CD4-positive, alpha-beta T cell (primary cell): Measurements from ENCODE around the gene VASN. TPM values are rescaled to one million over a fixed set of nuclear protein-coding genes. Genes with fewer than 3 reads are reported as not detected.

Experiments
- ATAC-seq: fragments of 200-7000 bp; cut with Tn5 transposase; one replicate; pipeline ENCODE4 v1.10.0; 2022; ENCODE audit warnings: mild to moderate bottlenecking; ENCODE audit not compliant: poor library complexity
- CTCF ChIA-PET: fragments of 350-600 bp; sonication (Branson Sonifier 250); formaldehyde crosslinking; loops from one replicate; lab custom pipeline; 2021; ENCODE audit warnings: antibody characterized with exemption, inconsistent platforms; lab: Charles Lee
- POLR2A ChIA-PET: fragments of 350-600 bp; sonication (Branson Sonifier 250); formaldehyde crosslinking; loops from one replicate; lab custom pipeline; 2021; ENCODE audit warnings: antibody characterized with exemption, inconsistent platforms; lab: Charles Lee
- DNase-seq, 14 experiments: peaks; one replicate each; pipeline ENCODE4 v3.0.0-alpha.2; 2013 to 2020; ENCODE audit warnings: mixed read lengths in 2 of 14
- H3K27ac ChIP-seq, 2 donors: one replicate each; pipeline versions ENCODE4 v1.5.1 to v1.7.0; 2013; ENCODE audit warnings: low read length in 2 of 2, low read depth in 1 of 2, mild to moderate bottlenecking in 1 of 2
- H3K27me3 ChIP-seq, 2 experiments: 1 replicate in 1 of 2; 2 replicates in 1 of 2; pipeline versions ENCODE4 v1.6.1 to v1.7.0; 2013; ENCODE audit warnings: low read length in 2 of 2, control low read depth in 1 of 2, mild to moderate bottlenecking in 1 of 2, moderate library complexity in 1 of 2; ENCODE audit not compliant: insufficient read depth in 2 of 2, control insufficient read depth in 1 of 2
- H3K36me3 ChIP-seq: one replicate; pipeline ENCODE4 v1.6.1; 2013; ENCODE audit warnings: low read length, control low read depth; ENCODE audit not compliant: insufficient read depth
- H3K4me1 ChIP-seq: one replicate; pipeline ENCODE4 v1.6.1; 2013; ENCODE audit warnings: low read length, control low read depth; ENCODE audit not compliant: insufficient read depth
- H3K4me3 ChIP-seq: one replicate; pipeline ENCODE4 v1.5.1; 2013; ENCODE audit warnings: mild to moderate bottlenecking, low read length, moderate library complexity
- H3K9me3 ChIP-seq, 2 experiments: 1 replicate in 1 of 2; 2 replicates in 1 of 2; pipeline versions ENCODE4 v1.6.1 to v1.7.0; 2013; ENCODE audit warnings: low read length in 2 of 2, mild to moderate bottlenecking in 2 of 2, control low read depth in 1 of 2, moderate library complexity in 1 of 2; ENCODE audit not compliant: control insufficient read depth in 1 of 2, insufficient read depth in 1 of 2
- H3K27ac Mint-ChIP-seq: one replicate; pipeline ENCODE4 v1.8.0; 2020; ENCODE audit warnings: mixed read lengths
- H3K27me3 Mint-ChIP-seq: one replicate; pipeline ENCODE4 v1.8.0; 2021; ENCODE audit warnings: mixed read lengths
- H3K36me3 Mint-ChIP-seq: one replicate; pipeline ENCODE4 v1.8.0; 2021; ENCODE audit warnings: low read depth, mixed read lengths
- H3K4me1 Mint-ChIP-seq: one replicate; pipeline ENCODE4 v1.8.0; 2021; ENCODE audit warnings: low read depth, mixed read lengths
- H3K4me3 Mint-ChIP-seq: one replicate; pipeline ENCODE4 v1.8.0; 2020; ENCODE audit warnings: mild to moderate bottlenecking, mixed read lengths
- H3K9me3 Mint-ChIP-seq: one replicate; pipeline ENCODE4 v1.8.0; 2020; ENCODE audit warnings: mixed read lengths
- intact Hi-C, 2 experiments: fragments of 100-400 bp; cut with DNase I in 1 of 2; cut with micrococcal nuclease in 1 of 2; formaldehyde crosslinking; loops; one replicate each; pipeline versions ENCODE4 v1.15.1 to v1.9.0; 2023 to 2025; cut with DNase I, micrococcal nuclease
- total RNA-seq, 174 experiments: library from RNA in 2 of 174; stranded (reverse) in 2 of 174; gene quantifications; one replicate each; pipeline ENCODE4 v1.2.3 and lab custom pipeline; 2021 to 2026
- TF ChIP-seq, protein P1 (sequence below): fragments of 200-600 bp; IDR thresholded peaks from one replicate; pipeline ENCODE4 v1.8.0; 2022; ENCODE audit warnings: antibody characterized with exemption, mild to moderate bottlenecking

The VASN gene
- total RNA-seq, 2 experiments from 2014 or later, result 0.70 to 0.77 TPM

DNA sequence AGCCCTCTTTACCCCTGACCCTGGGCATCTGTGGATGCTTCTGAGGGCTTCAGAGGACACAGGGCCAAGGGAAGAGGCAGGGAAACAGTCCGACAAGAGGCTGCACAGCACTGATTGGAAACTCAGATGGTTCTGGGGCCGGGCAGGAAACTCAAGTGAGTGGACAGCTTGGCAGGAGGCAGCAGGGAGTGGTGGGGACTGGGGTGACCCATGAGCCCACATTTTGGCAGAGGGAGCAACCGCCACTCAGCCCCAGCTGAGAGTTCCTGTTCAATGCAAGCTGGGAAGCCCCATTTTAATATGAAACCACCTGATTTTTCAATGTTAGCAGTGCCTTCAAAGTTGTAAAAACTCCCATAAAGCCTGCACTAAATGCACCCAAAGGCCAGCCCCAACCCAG lies 1.5 kb upstream of the VASN start:
- Histone ChIP-seq H3K9me3 (no peaks in the 10 kb centered on the region), H3K4me3 (no peak overlapping the region), H3K4me1 (peaks cover 45% of the 10 kb centered on the region), H3K27ac (no peak overlapping the region), H3K27me3 (no peaks in the 10 kb centered on the region), H3K36me3 (peaks cover 41% of the 10 kb centered on the region)
- Mint-ChIP-seq H3K36me3 (peaks cover 26% of the 10 kb centered on the region), H3K9me3 (no peaks in the 10 kb centered on the region), H3K27me3 (no peaks in the 10 kb centered on the region), H3K4me1 (peaks cover 28% of the 10 kb centered on the region), H3K4me3 (peak overlapping the region; percentile 73), H3K27ac (peak overlapping the region; percentile 69)
- no peak for DNase-seq
- CTCF ChIA-PET, result no interaction called here
- POLR2A ChIA-PET, result no interaction called here
- TF ChIP-seq, protein P1, sequence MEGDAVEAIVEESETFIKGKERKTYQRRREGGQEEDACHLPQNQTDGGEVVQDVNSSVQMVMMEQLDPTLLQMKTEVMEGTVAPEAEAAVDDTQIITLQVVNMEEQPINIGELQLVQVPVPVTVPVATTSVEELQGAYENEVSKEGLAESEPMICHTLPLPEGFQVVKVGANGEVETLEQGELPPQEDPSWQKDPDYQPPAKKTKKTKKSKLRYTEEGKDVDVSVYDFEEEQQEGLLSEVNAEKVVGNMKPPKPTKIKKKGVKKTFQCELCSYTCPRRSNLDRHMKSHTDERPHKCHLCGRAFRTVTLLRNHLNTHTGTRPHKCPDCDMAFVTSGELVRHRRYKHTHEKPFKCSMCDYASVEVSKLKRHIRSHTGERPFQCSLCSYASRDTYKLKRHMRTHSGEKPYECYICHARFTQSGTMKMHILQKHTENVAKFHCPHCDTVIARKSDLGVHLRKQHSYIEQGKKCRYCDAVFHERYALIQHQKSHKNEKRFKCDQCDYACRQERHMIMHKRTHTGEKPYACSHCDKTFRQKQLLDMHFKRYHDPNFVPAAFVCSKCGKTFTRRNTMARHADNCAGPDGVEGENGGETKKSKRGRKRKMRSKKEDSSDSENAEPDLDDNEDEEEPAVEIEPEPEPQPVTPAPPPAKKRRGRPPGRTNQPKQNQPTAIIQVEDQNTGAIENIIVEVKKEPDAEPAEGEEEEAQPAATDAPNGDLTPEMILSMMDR, result no peak
- intact Hi-C loops, result loop anchor here in 1 of 2 experiments (2.0 to 5.0 kb wide), 2 partner anchors 17 to 42 kb away; no protein-coding TSS in a partner anchor
- ATAC-seq, result no peak

DNA sequence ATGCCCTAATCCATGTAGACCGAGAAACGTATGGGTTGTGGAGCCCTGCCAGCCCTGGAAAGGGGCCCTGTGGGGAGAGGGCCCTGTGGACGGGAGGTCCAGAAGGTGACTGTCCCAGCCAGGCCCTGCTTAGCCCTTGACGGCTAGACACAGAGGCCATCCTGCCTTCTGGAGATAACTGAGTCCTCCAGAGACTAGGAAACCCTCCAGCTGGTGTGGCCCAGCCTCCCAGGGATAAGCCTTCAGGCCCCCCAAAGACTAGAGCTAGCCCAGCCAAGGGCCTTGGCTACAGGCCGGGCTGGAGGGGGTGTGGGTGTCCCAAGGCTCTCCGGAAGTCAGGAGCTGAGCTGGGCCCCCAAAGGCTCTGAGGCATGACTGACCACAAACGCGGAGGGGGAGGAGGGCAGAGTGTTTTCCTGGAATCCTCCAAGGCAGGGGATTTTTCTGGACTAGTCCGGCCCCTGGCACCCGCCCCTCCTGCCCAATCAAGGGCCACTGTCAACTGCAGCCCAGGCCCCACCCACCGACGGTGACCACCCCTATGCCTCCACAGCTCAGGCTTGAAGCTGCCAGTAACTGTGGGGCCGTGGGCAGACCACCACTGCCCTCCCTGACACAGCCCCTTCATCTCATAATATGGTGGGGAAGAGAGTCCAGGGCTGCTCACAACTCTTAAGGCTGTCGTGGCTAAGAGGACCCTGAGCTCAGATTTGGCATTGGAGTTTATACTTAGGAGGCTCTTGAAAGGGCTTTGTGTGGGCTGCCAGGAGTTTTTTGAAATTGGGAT lies 885 bp upstream of the VASN start:
- Mint-ChIP-seq H3K27me3 (no peaks in the 10 kb centered on the region), H3K4me1 (peaks cover 34% of the 10 kb centered on the region), H3K9me3 (no peaks in the 10 kb centered on the region), H3K36me3 (peaks cover 26% of the 10 kb centered on the region), H3K4me3 (peak overlapping the region; percentile 42), H3K27ac (peak overlapping the region; percentile 69)
- H3K27ac ChIP-seq, result no peak overlapping the region
- ATAC-seq (no peak), DNase-seq (no peak)
- CTCF ChIA-PET, result interaction anchor here (0.7 kb wide), 1 partner anchor 11 kb away, joined by 3 read pairs; no protein-coding TSS in a partner anchor
- no peaks in the 10 kb centered on the region for H3K9me3 ChIP-seq
- peaks cover 50% of the 10 kb centered on the region for H3K4me1 ChIP-seq
- no peak overlapping the region for H3K4me3 ChIP-seq
- TF ChIP-seq, protein P1, result no peak
- peaks cover 37% of the 10 kb centered on the region for H3K36me3 ChIP-seq
- no peaks in the 10 kb centered on the region for H3K27me3 ChIP-seq
- intact Hi-C loops, result loop anchor here in 1 of 2 experiments (2.0 to 5.0 kb wide), 2 partner anchors 18 to 42 kb away; no protein-coding TSS in a partner anchor
- POLR2A ChIA-PET, result no interaction called here

DNA sequence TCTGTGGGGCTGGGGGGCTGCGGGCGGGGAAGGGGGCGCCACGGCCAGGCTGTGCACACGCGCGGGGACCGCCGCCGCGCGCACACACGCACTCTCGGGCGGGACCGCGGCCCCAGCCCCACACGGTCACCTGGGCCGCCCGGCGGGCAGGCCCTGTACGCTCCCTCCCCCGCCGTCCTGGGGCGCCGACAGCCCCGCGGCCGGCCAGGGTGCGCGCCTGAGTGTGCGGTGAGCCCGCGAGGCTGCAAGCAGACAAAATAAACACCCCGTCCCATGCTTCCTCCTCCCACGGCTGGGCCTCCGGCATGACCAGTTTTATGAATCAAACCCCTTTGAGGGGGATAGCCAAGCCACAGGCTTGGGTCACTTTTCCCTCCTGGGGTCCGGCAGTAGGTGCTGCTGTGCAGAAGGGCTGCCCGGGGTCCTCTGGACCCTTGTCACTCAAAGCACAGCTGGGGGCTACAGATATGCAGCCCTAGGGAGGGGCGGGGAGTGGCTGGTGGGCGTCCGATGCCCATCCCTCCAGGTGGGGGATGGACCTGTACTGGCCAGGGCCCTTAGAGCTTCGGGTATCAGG lies 441 bp downstream of the VASN start:
- peaks cover 35% of the 10 kb centered on the region for H3K4me1 Mint-ChIP-seq
- CTCF ChIA-PET, result no interaction called here

More for the DNA sequence above, 441 bp downstream of the VASN start:
- H3K4me1 ChIP-seq, result peaks cover 61% of the 10 kb centered on the region
- Mint-ChIP-seq H3K27me3 (no peaks in the 10 kb centered on the region), H3K4me3 (peak overlapping the region; percentile 89), H3K27ac (peak overlapping the region; percentile 77), H3K36me3 (peaks cover 22% of the 10 kb centered on the region), H3K9me3 (no peaks in the 10 kb centered on the region)
- peak overlapping the region; percentile 49 for H3K4me3 ChIP-seq
- TF ChIP-seq, protein P1, result no peak
- DNase-seq, result peak in 7 of 14 experiments; percentile 17 to 64 (median 28)
- intact Hi-C loops, result loop anchor here (1.0 to 5.0 kb wide), 3 partner anchors 15 to 66 kb away; no protein-coding TSS in a partner anchor
- H3K9me3 ChIP-seq, result no peaks in the 10 kb centered on the region
- H3K36me3 ChIP-seq, result peaks cover 37% of the 10 kb centered on the region
- POLR2A ChIA-PET, result no interaction called here
- ATAC-seq, result peak; percentile 41
- no peak overlapping the region for H3K27ac ChIP-seq
- H3K27me3 ChIP-seq, result no peaks in the 10 kb centered on the region
